HG03175 (cell line): Measurements from ENCODE around the gene KRCC1.
"Not testable (repeated sequence)": the region's sequence is repeated elsewhere in the genome, so short reads cannot be mapped to it uniquely, and the experiment has no call there.

ENCODE experiments used
- ATAC-seq: cut with Tn5 transposase; IDR thresholded peaks from one replicate; pipeline ENCODE4 v1.9.1; 2021; ENCODE audit warnings: mild to moderate bottlenecking, moderate library complexity; ENCODE audit not compliant: unreplicated experiment

Gene KRCC1

GRCh38 chr2:88005776-88006175 lies 49.8 kb downstream of the KRCC1 start:
- no peak for ATAC-seq

- ATAC-seq: no peak
These were observed 52.4 kb downstream of the KRCC1 start for GRCh38 chr2:88003074-88003755.

GRCh38 chr2:88002359-88002707 lies 53.2 kb downstream of the KRCC1 start:
- no peak for ATAC-seq

- not testable (repeated sequence) for ATAC-seq
These were observed 55.1 kb downstream of the KRCC1 start for GRCh38 chr2:88000474-88000873.

- ATAC-seq: no peak
These were observed 59.0 kb downstream of the KRCC1 start for GRCh38 chr2:87996570-87996969.

- ATAC-seq: no peak
These were observed 59.8 kb downstream of the KRCC1 start for GRCh38 chr2:87995756-87996155.

- ATAC-seq: not testable (repeated sequence)
These were observed 61.2 kb downstream of the KRCC1 start for GRCh38 chr2:87994304-87994850.

GRCh38 chr2:87992569-87992968 lies 63.0 kb downstream of the KRCC1 start:
- ATAC-seq: not testable (repeated sequence)

- ATAC-seq: not testable (repeated sequence)
These were observed 68.1 kb downstream of the KRCC1 start for GRCh38 chr2:87987473-87987872.

- ATAC-seq: not testable (repeated sequence)
These were observed 69.7 kb downstream of the KRCC1 start for GRCh38 chr2:87985902-87986301.

GRCh38 chr2:87981182-87981581 lies 74.4 kb downstream of the KRCC1 start:
- not testable (repeated sequence) for ATAC-seq
